KMS-11 (cell line): ENCODE data around the gene ARHGEF38.

Experiments
- H2AFZ ChIP-seq: fragments of 200-600 bp; sonication (generic); 2 replicates; pipeline ENCODE4 v1.6.1; 2016; ENCODE audit warnings: antibody characterized with exemption, mixed run types, low read depth
- H3K27ac ChIP-seq: fragments of 200-600 bp; sonication (generic); 2 replicates; pipeline ENCODE4 v1.6.1; 2016; ENCODE audit warnings: mild to moderate bottlenecking, mixed run types
- H3K27me3 ChIP-seq: fragments of 200-600 bp; sonication (generic); 2 replicates; pipeline ENCODE4 v1.6.1; 2017; ENCODE audit warnings: mild to moderate bottlenecking, low read depth, mixed run types, moderate library complexity; ENCODE audit not compliant: insufficient read depth
- H3K36me3 ChIP-seq: fragments of 200-600 bp; sonication (generic); 2 replicates; pipeline ENCODE4 v1.6.1; 2017; ENCODE audit warnings: mild to moderate bottlenecking, mixed run types; ENCODE audit not compliant: insufficient read depth
- H3K4me1 ChIP-seq: fragments of 200-600 bp; sonication (generic); 2 replicates; pipeline ENCODE4 v1.6.1; 2016; ENCODE audit warnings: mild to moderate bottlenecking, low read depth, mixed run types; ENCODE audit not compliant: poor library complexity, severe bottlenecking
- H3K4me2 ChIP-seq: fragments of 200-600 bp; sonication (generic); 2 replicates; pipeline ENCODE4 v1.7.0; 2016; ENCODE audit warnings: mild to moderate bottlenecking, mixed run types
- H3K4me3 ChIP-seq: fragments of 200-600 bp; sonication (generic); IDR thresholded peaks from 2 replicates; pipeline ENCODE4 v1.6.1; 2017; ENCODE audit warnings: low read depth, low read length, mixed read lengths; ENCODE audit not compliant: insufficient read depth
- H3K79me2 ChIP-seq: fragments of 200-600 bp; sonication (generic); 2 replicates; pipeline ENCODE4 v1.6.1; 2016; ENCODE audit warnings: low read depth, mixed run types; ENCODE audit not compliant: insufficient read depth
- H3K9ac ChIP-seq: fragments of 200-600 bp; sonication (generic); 2 replicates; pipeline ENCODE4 v1.6.1; 2016; ENCODE audit warnings: mild to moderate bottlenecking, mixed run types
- H4K20me1 ChIP-seq: fragments of 200-600 bp; sonication (generic); 2 replicates; pipeline ENCODE4 v1.6.1; 2016; ENCODE audit warnings: mild to moderate bottlenecking, mixed run types; ENCODE audit not compliant: insufficient read depth
- CTCF ChIP-seq: fragments of 200-600 bp; sonication (generic); conservative IDR thresholded peaks from 2 replicates; pipeline ENCODE4 v1.6.1; 2017; ENCODE audit warnings: low read depth, mild to moderate bottlenecking, antibody characterized with exemption, low read length, moderate library complexity, mixed read lengths

The ARHGEF38 gene

GRCh38 chr4:105527081-105527480 is 25.3 kb upstream of the ARHGEF38 start:
- TF ChIP-seq CTCF = no peak
- Histone ChIP-seq H3K79me2 (no peaks in the 10 kb centered on the region), H4K20me1 (no peaks in the 10 kb centered on the region), H3K4me2 (no peak overlapping the region), H3K27ac (no peak overlapping the region), H3K36me3 (no peaks in the 10 kb centered on the region), H2AFZ (no peak overlapping the region), H3K4me3 (no peak overlapping the region), H3K4me1 (no peaks in the 10 kb centered on the region), H3K9ac (no peak overlapping the region), H3K27me3 (no peaks in the 10 kb centered on the region)

GRCh38 chr4:105536601-105537000 is 15.8 kb upstream of the ARHGEF38 start:
- H3K79me2 ChIP-seq = no peaks in the 10 kb centered on the region
- H3K4me1 ChIP-seq = no peaks in the 10 kb centered on the region
- H3K27me3 ChIP-seq = no peaks in the 10 kb centered on the region
- H3K4me3 ChIP-seq = no peak overlapping the region
- H3K27ac ChIP-seq = no peak overlapping the region
- H3K36me3 ChIP-seq = no peaks in the 10 kb centered on the region
- H2AFZ ChIP-seq = no peak overlapping the region
- H3K4me2 ChIP-seq = no peak overlapping the region
- no peak for TF ChIP-seq CTCF
- no peaks in the 10 kb centered on the region for H4K20me1 ChIP-seq
- no peak overlapping the region for H3K9ac ChIP-seq

GRCh38 chr4:105541420-105541819 is 11.0 kb upstream of the ARHGEF38 start:
- Histone ChIP-seq H3K4me3 (no peak overlapping the region), H3K27ac (no peak overlapping the region)

GRCh38 chr4:105542039-105542438 is 10.4 kb upstream of the ARHGEF38 start:
- no peaks in the 10 kb centered on the region for H3K4me1 ChIP-seq
- H4K20me1 ChIP-seq = no peaks in the 10 kb centered on the region
- no peaks in the 10 kb centered on the region for H3K27me3 ChIP-seq
- H3K4me3 ChIP-seq = no peak overlapping the region
- H3K4me2 ChIP-seq = no peak overlapping the region
- no peak overlapping the region for H3K9ac ChIP-seq
- TF ChIP-seq CTCF = no peak
- H2AFZ ChIP-seq = no peak overlapping the region
- no peaks in the 10 kb centered on the region for H3K36me3 ChIP-seq
- no peaks in the 10 kb centered on the region for H3K79me2 ChIP-seq
- no peak overlapping the region for H3K27ac ChIP-seq

More at GRCh38 chr4:105541420-105541819, 11.0 kb upstream of the ARHGEF38 start:
- Histone ChIP-seq H4K20me1 (no peaks in the 10 kb centered on the region), H3K9ac (no peak overlapping the region), H3K79me2 (no peaks in the 10 kb centered on the region), H3K4me1 (no peaks in the 10 kb centered on the region), H3K27me3 (no peaks in the 10 kb centered on the region), H3K36me3 (no peaks in the 10 kb centered on the region), H2AFZ (no peak overlapping the region), H3K4me2 (no peak overlapping the region)
- no peak for TF ChIP-seq CTCF
